ENCODE data around the gene ALK. TPM values are rescaled to one million over a fixed set of nuclear protein-coding genes. Genes with fewer than 3 reads are reported as not detected.

ALK gene
- total RNA-seq, 1 donor from 2014 or later, result 1.0 TPM

DNA sequence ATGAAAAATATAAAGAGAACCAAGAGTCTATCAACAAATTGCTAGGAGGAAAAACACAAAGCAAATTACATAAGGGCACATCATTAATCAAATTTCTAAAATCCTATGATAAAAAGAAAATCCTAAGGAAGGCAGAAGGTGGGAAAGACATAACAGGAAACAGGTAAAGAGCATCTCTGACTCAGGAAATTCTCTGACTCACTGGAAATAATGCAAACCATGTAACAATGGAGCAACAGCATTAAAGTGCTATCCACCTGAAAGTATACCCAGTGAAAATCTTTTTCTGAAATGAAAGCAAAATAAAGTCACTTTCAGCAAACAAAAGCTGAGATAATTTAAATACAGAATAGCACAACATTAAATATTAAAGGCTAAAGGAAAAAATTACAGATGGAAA lies 10.9 kb downstream of the ALK start:
- no peak for DNase-seq (ENCODE audit: low spot score)

DNA sequence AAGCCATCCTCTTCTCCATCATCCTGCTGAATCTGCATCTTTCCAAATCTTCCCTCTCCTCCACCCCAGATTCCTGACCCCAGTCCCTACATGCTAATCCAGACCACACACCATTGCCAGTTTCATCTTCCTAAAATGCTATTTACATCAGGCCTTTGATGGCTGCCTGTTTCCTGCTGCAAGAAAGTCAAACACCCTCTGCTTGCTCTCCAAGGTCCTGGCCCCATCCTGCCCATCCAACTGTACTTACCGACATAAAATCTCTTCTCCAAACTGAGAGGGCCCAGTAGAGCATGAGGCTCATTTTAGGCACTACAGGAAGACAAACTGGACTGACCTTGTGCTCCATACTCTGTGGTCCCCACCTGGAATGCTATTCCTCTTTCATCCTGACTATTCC lies 19.0 kb downstream of the ALK start:
- DNase-seq (ENCODE audit: low spot score), result no peak

GRCh38 chr2:29900971-29901633 lies 20.3 kb downstream of the ALK start:
- DNase-seq (ENCODE audit: low spot score), result no peak

- DNase-seq (ENCODE audit: low spot score), result no peak
Measured at GRCh38 chr2:29898999-29899398, 22.4 kb downstream of the ALK start.

GRCh38 chr2:29894822-29895614 lies 26.4 kb downstream of the ALK start:
- DNase-seq (ENCODE audit: low spot score), result no peak

DNA sequence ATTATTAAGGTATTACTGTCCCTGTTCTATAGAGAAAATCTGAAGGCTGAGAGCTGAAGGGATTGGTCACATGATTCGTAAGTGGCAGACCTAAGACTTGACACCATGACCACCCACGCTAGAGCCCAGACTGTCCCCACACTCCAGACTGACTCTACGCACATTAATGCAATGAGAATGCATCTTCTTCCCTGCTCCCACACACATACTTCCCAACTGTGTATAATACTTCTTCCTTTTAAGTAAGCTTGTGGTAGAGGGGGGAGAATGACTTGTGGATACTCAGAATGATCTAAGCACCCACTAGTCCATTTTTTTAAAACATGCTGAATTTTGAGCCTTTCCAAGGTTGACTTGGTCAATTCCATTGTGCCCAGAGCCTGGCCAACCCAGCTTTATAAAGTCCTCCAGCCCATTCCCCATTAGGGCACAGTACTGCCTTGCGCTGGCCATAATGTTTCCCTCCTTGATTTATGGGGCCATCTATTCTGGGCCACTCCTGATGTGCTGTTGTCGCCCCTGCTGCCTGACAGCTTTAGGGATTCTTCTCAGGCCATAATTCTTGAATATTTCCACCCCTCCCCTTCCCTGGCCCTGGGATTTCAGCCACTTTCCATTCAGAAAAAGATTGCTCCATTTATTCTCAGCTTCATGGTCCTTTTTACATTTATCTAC lies 28.7 kb downstream of the ALK start:
- DNase-seq (ENCODE audit: low spot score), result no peak

GRCh38 chr2:29881089-29881730 lies 40.2 kb downstream of the ALK start:
- DNase-seq (ENCODE audit: low spot score), result no peak

DNA sequence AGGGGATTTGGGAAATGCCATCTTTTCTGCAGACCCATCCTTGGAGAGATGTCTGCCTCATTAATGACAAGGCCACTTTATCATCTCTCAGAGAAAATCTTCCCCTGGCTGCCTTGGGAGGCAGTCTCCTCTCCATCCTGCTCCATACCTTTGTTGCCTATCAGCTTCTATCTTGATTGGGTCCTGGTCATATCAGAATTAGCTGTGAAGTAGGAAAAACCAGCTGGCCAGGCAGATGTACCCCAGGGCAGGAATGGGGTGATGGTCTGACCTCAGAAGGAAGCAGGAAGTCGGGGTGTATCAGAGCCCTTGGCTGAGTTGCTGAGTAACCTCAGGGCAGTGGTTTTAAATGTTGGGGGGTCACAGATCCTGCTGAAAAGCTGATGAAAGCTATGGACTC lies 41.3 kb downstream of the ALK start:
- DNase-seq (ENCODE audit: low spot score), result no peak

- no peak for DNase-seq (ENCODE audit: low spot score)
Measured at GRCh38 chr2:29879456-29879855, 41.9 kb downstream of the ALK start.

- DNase-seq (ENCODE audit: low spot score), result no peak
Measured at GRCh38 chr2:29878898-29879297, 42.5 kb downstream of the ALK start.

DNA sequence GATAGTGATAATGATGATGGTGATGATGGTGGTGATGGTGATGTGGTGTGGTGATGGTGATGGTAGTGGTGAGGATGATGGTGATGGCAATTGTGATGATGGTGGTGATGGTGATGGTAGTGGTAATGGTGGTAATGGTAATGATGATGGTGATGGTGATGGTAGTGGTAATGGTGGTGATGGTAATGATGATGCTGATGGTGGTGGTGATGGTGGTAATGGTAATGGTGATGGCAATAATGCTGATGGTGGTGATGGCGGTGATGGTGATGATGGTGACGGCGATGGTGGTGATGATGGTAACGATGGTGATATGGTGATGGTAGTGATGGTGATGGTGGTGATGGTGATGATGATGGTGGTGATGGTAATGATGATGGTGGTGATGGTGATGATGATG lies 45.0 kb downstream of the ALK start:
- DNase-seq (ENCODE audit: low spot score), result no peak

GRCh38 chr2:29874745-29875144 lies 46.6 kb downstream of the ALK start:
- DNase-seq (ENCODE audit: low spot score), result no peak

- DNase-seq (ENCODE audit: low spot score), result no peak
Measured at GRCh38 chr2:29872870-29873269, 48.5 kb downstream of the ALK start.

DNA sequence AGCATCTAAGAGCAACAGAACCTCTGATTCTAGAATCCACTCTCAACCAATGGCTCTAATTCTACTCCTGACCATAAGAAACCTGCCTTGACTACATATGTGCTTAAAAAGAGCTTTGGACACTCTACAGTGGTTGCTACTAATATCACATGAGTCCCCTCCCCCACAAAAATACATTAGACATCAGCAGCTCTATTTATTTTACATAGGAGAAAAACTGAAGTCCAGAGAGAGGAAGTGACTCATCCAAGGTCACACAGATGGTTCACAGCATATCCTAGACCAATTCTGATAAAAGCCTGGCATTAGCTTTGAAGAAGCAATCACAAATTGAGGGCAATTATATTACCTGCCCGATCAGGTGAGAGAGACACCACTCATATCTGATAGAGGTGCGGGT lies 49.8 kb downstream of the ALK start:
- no peak for DNase-seq (ENCODE audit: low spot score)

- no peak for DNase-seq (ENCODE audit: low spot score)
Measured at GRCh38 chr2:29865512-29865911, 55.9 kb downstream of the ALK start.

- DNase-seq (ENCODE audit: low spot score), result no peak
Measured at GRCh38 chr2:29864988-29865387, 56.4 kb downstream of the ALK start.

DNA sequence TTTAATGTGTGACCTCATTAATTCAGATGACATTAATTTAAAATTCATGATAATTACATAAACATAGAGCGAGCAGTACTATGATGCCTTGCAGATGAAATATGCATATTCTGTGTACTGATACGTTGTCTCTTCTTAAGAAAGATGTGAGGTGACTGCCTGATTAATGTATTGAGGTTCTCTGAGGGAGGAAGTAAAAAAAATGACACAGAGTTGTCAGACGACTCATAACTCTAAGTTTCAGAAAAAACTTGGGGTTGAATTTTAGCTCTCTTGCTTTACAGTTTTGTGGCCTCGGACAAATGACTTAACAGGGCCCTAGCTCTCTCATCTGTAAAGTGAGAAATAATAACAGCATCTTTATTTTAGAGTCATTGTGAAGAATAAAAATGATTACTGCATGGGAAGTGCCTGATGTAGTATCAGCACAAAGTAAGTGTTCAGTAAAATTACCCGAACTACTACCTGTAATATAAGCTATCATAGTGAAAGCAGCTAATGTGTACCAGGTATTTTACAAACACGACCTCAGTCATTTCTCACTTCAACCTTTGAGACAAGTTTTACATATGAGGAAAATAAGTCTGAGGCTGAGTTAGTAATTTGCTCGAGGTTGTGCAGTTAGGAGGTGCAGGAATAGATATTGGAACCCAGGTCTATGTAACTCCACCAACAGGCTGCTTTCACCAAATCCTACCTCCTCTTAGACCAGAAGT lies 65.3 kb downstream of the ALK start:
- DNase-seq (ENCODE audit: low spot score), result no peak

DNA sequence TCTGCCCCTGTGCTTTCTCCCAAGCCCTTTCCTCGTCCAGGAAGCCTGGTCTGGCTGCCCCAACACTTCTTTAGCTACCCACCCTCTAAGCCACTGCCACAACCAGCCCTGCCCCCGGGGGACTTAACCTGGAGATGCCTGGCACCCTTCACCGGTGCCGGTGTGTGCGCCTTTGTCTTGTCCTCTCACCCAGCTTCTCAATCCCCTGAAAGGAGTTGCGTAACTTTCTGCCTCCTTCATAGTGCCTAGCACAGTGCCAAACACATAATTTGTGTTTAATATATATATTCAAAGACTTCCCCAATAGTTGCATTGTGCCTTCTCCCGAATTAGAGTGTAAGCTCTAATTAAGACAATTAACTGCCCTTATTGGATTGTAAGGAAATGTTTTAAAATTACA lies 70.6 kb downstream of the ALK start:
- DNase-seq (ENCODE audit: low spot score), result no peak

GRCh38 chr2:29848566-29849310 lies 72.6 kb downstream of the ALK start:
- no peak for DNase-seq (ENCODE audit: low spot score)

- no peak for DNase-seq (ENCODE audit: low spot score)
Measured at GRCh38 chr2:29847886-29848285, 73.5 kb downstream of the ALK start.
